ENCODE measurements around the gene TTLL3.

- TF ChIP-seq ZNF565 (CRISPR knock-in tag; conservative IDR thresholded peaks at IDR 0.05; ENCODE audit: low read depth) (no peak), TOX (CRISPR knock-in tag; IDR thresholded peaks at IDR 0.05; ENCODE audit: borderline replicate concordance) (no peak), ZFP30 (CRISPR knock-in tag; IDR thresholded peaks at IDR 0.05) (no peak)
Measured at GRCh38 chr3:9833078-9833477, 23.0 kb downstream of the TTLL3 start.
